HG02798 (cell line): Measurements from ENCODE around the gene SPACA4.

Experiments
- ATAC-seq: cut with Tn5 transposase; IDR thresholded peaks from one replicate; pipeline ENCODE4 v1.9.1; 2021; ENCODE audit warnings: mild to moderate bottlenecking; ENCODE audit not compliant: unreplicated experiment, poor library complexity

The SPACA4 gene

GRCh38 chr19:48632692-48633147, 26.2 kb downstream of the SPACA4 start:
- ATAC-seq, result no peak

- no peak for ATAC-seq
Measured at GRCh38 chr19:48633148-48634035, 26.9 kb downstream of the SPACA4 start.

- ATAC-seq, result no peak
Measured at GRCh38 chr19:48634036-48634342, 27.4 kb downstream of the SPACA4 start.

DNA sequence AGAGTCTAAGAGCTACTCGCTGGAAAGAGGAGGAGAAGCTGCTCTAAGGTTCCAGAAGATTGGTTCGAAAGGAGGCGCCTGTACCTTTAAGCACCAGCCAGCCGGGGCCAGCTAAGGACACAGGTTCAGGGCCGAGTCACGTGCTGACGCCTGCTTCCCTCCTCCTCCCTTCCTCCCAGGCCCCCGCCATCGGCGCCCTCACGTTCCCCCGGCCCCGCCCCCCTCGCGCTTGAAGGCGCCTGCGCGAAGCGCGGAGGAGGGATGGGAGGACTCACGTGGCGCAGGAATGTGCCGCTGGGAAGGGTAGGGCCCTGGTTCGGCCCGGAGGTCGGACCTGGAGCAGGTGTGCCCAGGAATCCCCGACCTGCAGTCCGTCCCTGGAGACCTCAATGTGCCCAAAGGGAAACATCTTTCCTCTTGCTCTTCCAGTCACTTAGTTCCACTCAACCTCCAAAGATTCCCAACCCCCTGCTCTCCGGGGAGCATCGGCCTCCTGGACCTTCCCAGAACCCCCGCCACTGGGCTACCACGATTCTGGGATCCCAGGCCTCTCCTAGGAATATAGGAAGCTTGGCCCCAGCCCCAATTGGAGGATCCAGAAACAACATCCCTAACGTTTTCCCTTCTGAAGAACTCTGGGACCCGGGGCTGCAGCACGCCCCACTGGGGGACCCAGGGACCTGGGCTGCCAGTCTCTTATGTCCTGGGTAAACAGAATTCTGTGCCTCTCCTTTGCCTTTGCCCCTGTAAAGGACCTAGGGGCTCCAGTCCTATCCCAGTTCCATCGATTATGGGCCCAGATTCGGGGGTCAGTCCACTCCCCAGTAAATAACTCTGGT, 28.1 kb downstream of the SPACA4 start:
- peak; percentile 39 for ATAC-seq

DNA sequence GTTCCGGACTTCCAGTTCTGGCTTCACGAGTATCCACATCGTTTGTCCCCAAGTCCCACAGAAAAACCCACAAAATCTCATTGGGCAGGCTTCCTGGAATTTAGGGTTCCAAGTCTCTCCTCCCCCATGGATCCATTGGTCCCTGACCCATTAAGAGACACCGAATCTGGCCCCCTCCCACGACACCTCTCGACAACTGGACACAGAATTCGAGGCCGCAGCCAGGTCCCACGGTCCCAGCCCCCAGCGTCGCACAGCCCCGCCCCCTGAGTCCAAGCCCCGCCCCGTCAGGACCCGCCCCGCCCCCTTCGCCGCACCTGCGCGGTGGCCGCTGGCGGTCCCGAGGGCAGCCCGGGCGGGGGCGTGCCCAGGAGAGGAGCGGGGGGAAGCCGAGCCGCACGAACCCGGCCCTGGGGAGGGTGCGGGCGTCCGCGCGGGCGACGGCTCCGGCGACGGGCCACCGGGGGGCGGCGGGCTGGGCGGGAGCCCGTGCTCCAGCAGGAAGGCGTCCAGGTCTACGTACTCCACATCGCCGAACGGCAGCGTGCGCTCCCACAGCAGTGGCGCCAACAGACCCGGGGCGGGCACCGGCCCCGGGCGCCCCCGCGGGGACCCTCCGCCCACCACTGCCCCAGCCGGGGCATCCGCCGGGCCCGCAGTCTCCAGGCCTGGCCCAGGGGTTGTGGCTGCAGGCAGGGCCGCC, 28.9 kb downstream of the SPACA4 start:
- ATAC-seq, result no peak

DNA sequence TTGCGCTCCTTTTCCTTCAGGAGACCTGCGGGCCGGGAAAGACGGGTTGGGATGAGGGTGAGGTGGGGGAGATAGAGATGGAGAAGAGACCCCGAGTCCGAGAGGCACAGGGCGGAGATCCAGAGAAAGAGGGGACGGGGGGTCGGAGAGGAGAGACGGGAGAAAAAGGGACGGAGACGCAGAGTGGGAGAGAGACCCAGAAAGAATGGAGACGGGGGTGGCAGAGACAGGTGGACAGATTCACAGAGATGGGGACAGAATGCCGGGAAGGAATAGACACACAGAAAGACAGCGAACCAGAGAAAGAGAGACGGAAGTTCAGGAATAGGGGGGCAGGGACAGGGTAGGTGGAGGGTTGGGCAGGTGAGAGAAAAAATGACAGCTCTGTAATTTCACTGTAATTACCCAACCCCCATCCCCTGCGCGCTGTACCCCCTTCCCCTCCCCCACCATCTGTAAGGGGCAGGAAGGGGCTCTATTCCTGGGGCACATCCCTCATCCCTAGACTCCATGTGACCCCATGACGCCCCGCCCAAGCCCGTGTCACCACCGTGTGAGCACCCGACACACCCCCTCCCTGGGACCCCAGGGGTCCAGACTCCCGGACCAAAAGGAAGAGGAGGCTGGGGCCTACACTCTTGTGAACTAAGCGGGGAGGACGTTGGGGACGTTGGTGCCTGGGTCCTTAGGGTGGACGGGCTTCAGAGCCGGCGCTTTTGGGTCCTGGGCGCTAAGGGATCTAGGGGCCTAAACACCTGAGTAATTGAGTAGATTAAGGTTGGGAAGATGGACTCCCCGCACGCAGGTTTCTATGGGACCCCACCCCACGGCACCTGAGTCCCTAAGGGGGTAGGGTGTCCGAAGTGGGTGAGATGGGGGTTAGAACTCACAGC, 29.7 kb downstream of the SPACA4 start:
- no peak for ATAC-seq

- ATAC-seq, result no peak
Measured at GRCh38 chr19:48636859-48637448, 30.4 kb downstream of the SPACA4 start, which contains the start of gene DBP. TSS of gene DBP (minus strand) at chr19:48637379. CDS start at chr19:48636994, 385 bp downstream.

GRCh38 chr19:48637449-48637947, 31.0 kb downstream of the SPACA4 start:
- ATAC-seq, result peak; percentile 82

GRCh38 chr19:48637948-48638830, 31.6 kb downstream of the SPACA4 start:
- ATAC-seq, result peak; percentile 12

DNA sequence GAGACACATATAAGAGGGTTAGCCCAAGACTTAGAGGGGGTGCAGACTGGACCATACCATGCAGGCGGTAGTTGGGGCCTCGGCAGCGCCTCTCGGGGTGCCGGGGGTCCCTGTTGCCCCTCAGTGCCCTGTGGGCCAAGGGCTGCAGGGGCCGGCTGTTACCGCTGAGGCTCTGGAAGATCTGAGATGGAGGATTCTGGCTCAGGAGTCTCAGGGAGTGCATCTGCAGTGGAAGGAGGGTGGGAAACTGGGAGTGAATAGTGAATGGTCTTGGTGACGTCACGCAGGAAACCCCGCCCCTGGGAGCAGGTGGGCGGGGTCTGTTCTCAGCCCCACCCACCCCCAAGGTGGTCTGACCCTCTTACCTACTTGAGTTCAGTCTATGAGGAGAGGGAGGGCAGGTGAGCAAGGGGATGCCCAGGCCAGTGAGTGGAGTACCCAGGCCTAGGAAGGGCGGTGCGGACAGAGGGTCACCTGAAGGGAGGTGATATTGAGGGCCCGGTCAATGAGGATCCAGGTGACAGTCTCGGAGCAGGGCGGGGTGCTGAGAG, 32.4 kb downstream of the SPACA4 start:
- no peak for ATAC-seq

DNA sequence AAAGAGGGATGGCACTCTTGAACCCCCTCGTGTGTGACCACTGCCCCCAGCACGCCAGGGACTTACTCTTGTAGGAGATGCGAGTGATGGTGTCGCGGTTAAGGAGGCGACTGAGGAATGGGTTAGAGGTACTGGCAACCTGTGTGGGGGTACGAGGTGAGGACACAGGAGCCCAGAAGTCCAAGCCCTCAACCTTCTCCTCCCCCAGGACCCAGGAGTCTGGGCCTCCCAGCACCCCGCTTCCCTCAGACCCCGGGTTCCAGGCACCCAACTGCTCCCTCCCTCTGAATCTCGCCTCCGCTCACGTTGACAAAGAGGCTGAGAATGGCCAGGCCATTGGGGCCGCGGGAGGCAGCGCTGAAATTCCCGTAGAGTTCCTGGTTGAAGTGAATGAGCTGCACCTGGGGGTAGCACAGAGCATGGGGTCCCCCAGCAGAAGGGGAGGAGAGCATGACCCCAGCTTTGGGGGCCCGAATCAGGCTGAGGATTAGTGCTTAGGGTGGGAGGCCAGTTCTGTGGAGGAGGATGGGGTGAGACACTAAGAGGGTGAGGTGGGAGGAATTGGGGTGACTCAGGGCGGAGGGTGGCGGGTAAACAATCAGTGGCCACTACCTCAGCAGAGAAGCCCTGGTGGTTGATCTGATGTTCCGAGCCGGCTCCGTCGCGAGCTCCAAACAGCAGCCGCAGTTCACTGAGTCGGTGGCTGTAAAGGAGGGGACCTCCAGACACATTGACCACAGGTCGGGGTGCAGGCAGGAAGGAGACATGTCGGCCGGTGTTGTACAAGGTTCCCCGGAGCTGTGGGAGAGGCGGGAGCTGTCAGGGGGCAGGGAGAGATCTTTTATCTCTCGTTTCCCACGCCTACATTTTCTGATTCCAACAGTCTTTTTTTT, 33.2 kb downstream of the SPACA4 start:
- no peak for ATAC-seq

GRCh38 chr19:48641850-48642249, 35.3 kb downstream of the SPACA4 start:
- ATAC-seq, result no peak

GRCh38 chr19:48642862-48643261, 36.3 kb downstream of the SPACA4 start:
- no peak for ATAC-seq

GRCh38 chr19:48644355-48644754, 37.8 kb downstream of the SPACA4 start:
- no peak for ATAC-seq

DNA sequence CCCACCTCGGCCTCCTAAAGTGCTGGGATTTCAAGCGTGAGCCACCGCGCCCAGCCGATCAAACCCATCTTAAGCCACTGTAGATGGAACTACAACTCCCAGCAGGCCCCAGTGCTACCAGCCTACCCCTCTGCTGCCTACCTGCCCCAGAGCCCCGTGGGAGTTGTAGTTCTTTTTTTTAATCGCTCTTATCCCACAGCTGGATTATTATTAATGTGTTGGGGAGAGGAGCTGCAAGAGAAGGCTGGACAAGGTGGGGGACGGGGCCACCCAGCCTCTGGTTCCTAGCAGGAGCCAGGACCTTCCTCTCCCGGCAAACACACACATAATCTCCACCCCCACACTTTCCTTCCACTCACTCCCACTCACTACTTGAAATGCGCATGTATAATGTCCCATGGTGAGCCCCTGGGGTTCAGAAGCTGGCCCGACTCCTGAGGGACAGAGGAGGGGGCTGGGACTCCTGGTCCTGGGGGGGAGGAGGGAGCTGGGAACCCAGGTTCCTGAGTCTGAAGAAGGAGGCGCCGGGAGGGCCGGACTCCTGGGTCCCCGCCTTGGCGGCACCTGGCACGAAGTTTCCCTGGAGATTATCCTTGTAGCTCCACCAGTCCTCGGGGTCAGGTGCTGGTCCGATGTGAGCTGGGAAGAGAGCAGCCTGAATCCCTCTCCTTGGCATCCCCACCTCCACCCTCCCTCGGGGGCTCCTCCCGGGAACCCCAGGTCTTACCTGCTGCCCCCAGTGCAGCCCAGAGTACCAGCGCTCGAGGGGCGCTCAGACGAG, 38.5 kb downstream of the SPACA4 start:
- ATAC-seq, result peak; percentile 44

GRCh38 chr19:48645620-48646000, 39.1 kb downstream of the SPACA4 start:
- ATAC-seq, result no peak
